ENCODE measurements around the gene DMRT2. TPM values are rescaled to one million over a fixed set of nuclear protein-coding genes. Genes with fewer than 3 reads are reported as not detected.

Gene DMRT2
- not detected in 2 replicates for total RNA-seq (2014; rRNA removed; shearing (Covaris generic))

DNA sequence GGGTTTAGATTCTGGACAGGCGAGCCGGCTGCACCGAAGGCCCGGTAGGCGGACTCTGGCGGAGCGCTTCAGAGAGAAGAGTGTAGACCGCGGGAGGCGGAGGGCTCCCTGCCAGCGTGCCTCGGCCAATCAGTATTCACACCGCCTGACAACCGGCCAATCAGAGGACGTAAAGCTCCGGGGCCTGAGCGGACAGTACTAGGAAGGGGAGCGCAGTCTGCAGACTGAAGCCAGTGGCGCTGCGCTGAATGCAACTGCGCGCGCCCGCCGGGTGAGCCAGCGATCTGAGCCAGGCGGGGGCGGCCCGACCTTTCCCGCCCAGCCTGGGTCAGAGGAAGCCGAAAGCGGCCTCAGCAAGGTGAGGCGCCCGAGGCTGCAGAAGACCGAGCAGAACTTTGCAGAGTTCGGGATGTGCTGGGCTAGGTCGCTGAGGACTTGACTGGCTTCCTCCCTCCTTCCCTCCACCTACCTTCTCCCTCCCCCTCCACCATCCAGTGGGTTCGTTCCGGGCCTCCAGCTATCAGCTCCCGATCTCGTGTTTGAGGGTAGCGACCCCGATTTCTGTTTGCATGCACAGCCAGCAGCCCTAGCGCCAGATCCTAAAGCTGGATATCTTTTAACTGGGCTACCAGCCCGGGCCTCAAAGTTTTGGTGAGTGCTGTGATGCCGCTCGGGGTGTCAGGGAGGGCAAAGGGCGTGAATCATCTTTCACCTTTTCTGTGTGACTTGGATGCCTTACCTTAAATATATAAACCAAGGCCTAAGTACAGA is at the start of gene DMRT2:
Gene DMRT2 (plus strand): TSS at position 233 of the 771 bp plus-strand sequence. CDS start 1,257 bp downstream, outside the sequence.
- Histone ChIP-seq H3K36me3 (no peaks in the 10 kb centered on the region), H3K27ac (no peak within 1 kb of the TSS), H3K4me1 (replicated peaks) (no peaks in the 10 kb centered on the region), H3K27me3 (replicated peaks) (no peaks in the 10 kb centered on the region), H3K9me3 (replicated peaks) (no peaks in the 10 kb centered on the region), H3K4me3 (no peak within 1 kb of the TSS)
- no peak for DNase-seq (ENCODE audit: low read depth in 1 of 2, low spot score in 2 of 2)

- Histone ChIP-seq H3K9me3 (replicated peaks) (no peaks in the 10 kb centered on the region), H3K4me3 (no peak overlapping the region), H3K27me3 (replicated peaks) (no peaks in the 10 kb centered on the region), H3K27ac (no peak overlapping the region), H3K4me1 (replicated peaks) (no peaks in the 10 kb centered on the region), H3K36me3 (no peaks in the 10 kb centered on the region)
- DNase-seq (ENCODE audit: low read depth in 1 of 2, low spot score in 2 of 2), result no peak
These were observed 48.3 kb upstream of the DMRT2 start for GRCh38 chr9:1001838-1002237.

DNA sequence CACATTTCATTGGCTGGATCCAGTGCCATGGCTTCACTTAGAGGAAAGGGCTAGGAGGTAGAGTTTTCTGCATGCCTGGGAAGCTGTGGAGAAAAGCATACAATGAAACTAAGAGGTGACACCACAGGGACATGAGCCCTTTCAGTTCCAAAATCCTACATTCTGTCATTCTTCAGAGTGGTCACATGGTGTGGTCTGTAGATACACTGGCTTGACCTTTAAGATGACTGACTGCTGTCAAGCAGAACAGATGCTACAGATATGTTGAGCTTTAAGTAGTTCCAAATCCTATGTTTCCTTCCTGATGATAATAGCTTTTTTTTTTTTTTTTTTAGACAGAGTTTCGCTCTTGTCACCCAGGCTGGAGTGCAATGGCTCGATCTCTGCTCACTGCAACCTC is 47.5 kb upstream of the DMRT2 start:
- H3K4me3 ChIP-seq, result no peak overlapping the region
- no peaks in the 10 kb centered on the region for H3K9me3 ChIP-seq (replicated peaks)
- H3K27ac ChIP-seq, result no peak overlapping the region
- H3K27me3 ChIP-seq (replicated peaks), result no peaks in the 10 kb centered on the region
- H3K4me1 ChIP-seq (replicated peaks), result no peaks in the 10 kb centered on the region
- DNase-seq (ENCODE audit: low read depth in 1 of 2, low spot score in 2 of 2), result no peak
- no peaks in the 10 kb centered on the region for H3K36me3 ChIP-seq

- Histone ChIP-seq H3K4me3 (no peak overlapping the region), H3K27me3 (replicated peaks) (no peaks in the 10 kb centered on the region), H3K4me1 (replicated peaks) (no peaks in the 10 kb centered on the region), H3K36me3 (no peaks in the 10 kb centered on the region), H3K9me3 (replicated peaks) (no peaks in the 10 kb centered on the region), H3K27ac (no peak overlapping the region)
- no peak for DNase-seq (ENCODE audit: low read depth in 1 of 2, low spot score in 2 of 2)
These were observed 45.0 kb upstream of the DMRT2 start for GRCh38 chr9:1005043-1005667.

GRCh38 chr9:1007312-1007711 is 42.8 kb upstream of the DMRT2 start:
- H3K27me3 ChIP-seq (replicated peaks), result no peaks in the 10 kb centered on the region
- H3K4me1 ChIP-seq (replicated peaks), result no peaks in the 10 kb centered on the region
- no peak overlapping the region for H3K4me3 ChIP-seq
- H3K9me3 ChIP-seq (replicated peaks), result no peaks in the 10 kb centered on the region
- no peaks in the 10 kb centered on the region for H3K36me3 ChIP-seq
- no peak for DNase-seq (ENCODE audit: low read depth in 1 of 2, low spot score in 2 of 2)
- no peak overlapping the region for H3K27ac ChIP-seq

- no peaks in the 10 kb centered on the region for H3K4me1 ChIP-seq (replicated peaks)
- H3K27me3 ChIP-seq (replicated peaks), result no peaks in the 10 kb centered on the region
- no peaks in the 10 kb centered on the region for H3K36me3 ChIP-seq
- no peak overlapping the region for H3K27ac ChIP-seq
- H3K4me3 ChIP-seq, result no peak overlapping the region
- DNase-seq (ENCODE audit: low read depth in 1 of 2, low spot score in 2 of 2), result no peak
- no peaks in the 10 kb centered on the region for H3K9me3 ChIP-seq (replicated peaks)
These were observed 41.9 kb upstream of the DMRT2 start for GRCh38 chr9:1008216-1008615.

GRCh38 chr9:1009101-1009707 is 41.0 kb upstream of the DMRT2 start:
- Histone ChIP-seq H3K4me3 (no peak overlapping the region), H3K27ac (no peak overlapping the region), H3K9me3 (replicated peaks) (no peaks in the 10 kb centered on the region), H3K36me3 (no peaks in the 10 kb centered on the region), H3K27me3 (replicated peaks) (no peaks in the 10 kb centered on the region), H3K4me1 (replicated peaks) (no peaks in the 10 kb centered on the region)
- peak; percentile 32 to 57 for DNase-seq (ENCODE audit: low read depth in 1 of 2, low spot score in 2 of 2)

DNA sequence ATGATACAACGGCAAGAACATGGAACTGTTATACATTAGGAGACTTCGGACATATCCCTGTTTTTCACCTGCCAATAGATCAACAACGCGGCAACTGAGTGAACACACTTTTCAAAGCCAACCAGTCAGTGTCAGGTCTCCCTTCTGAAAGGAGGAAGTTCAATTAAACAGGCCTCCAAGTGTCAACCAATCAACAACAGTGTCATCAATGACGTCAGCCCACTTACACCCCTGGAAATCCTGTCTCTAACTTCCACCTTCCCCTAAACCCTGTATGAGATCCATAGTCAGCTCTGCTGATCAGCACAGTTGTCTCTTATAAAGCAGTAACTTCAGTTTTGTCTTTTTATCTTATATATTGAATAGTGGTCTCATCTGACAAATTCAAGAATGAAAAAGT is 37.1 kb upstream of the DMRT2 start:
- H3K9me3 ChIP-seq (replicated peaks), result no peaks in the 10 kb centered on the region
- no peak for DNase-seq (ENCODE audit: low read depth in 1 of 2, low spot score in 2 of 2)
- H3K4me1 ChIP-seq (replicated peaks), result no peaks in the 10 kb centered on the region
- H3K4me3 ChIP-seq, result no peak overlapping the region
- no peak overlapping the region for H3K27ac ChIP-seq
- H3K36me3 ChIP-seq, result no peaks in the 10 kb centered on the region
- no peaks in the 10 kb centered on the region for H3K27me3 ChIP-seq (replicated peaks)

DNA sequence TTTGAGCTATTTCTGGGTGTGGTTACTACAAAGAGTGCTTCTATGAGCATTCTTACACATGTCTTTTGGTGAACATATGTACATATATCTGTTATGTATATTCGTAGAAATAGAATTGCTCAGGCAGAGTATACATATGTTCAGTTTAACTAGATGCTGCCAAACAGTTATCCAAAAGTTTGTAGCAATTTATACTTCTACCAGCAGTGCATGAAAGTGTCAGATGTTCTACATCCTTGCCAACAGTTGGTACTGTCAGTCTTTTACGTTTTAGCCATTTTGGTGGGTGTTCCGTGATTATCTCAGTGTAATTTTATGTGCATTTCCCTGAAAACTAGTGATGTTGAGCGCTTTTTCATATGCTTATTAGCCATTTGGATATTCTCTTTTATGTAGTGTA is 35.9 kb upstream of the DMRT2 start:
- no peak overlapping the region for H3K4me3 ChIP-seq
- no peaks in the 10 kb centered on the region for H3K36me3 ChIP-seq
- H3K27me3 ChIP-seq (replicated peaks), result no peaks in the 10 kb centered on the region
- no peaks in the 10 kb centered on the region for H3K9me3 ChIP-seq (replicated peaks)
- no peak for DNase-seq (ENCODE audit: low read depth in 1 of 2, low spot score in 2 of 2)
- H3K27ac ChIP-seq, result no peak overlapping the region
- no peaks in the 10 kb centered on the region for H3K4me1 ChIP-seq (replicated peaks)

DNA sequence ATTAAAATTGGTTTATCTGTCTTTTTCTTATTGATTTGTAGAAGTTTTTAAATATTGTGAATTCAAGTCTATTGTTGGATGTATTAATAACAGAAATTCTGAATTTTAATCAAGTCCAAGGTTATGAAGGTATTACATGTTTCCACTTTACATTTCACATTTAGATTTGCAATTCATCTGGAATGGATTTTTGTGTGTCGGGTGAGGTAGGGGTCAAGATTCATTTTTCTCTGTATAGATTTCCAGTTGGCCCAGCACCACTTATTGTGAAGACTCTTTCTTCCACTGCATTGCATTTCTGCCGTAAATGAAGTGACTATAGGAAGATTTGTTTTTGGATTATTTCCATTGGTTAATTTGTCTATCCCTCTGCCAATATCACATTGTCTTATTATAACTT is 35.5 kb upstream of the DMRT2 start:
- no peaks in the 10 kb centered on the region for H3K4me1 ChIP-seq (replicated peaks)
- no peaks in the 10 kb centered on the region for H3K36me3 ChIP-seq
- no peaks in the 10 kb centered on the region for H3K9me3 ChIP-seq (replicated peaks)
- no peaks in the 10 kb centered on the region for H3K27me3 ChIP-seq (replicated peaks)
- DNase-seq (ENCODE audit: low read depth in 1 of 2, low spot score in 2 of 2), result no peak
- H3K4me3 ChIP-seq, result no peak overlapping the region
- H3K27ac ChIP-seq, result no peak overlapping the region

GRCh38 chr9:1018121-1018520 is 32.0 kb upstream of the DMRT2 start:
- Histone ChIP-seq H3K36me3 (no peaks in the 10 kb centered on the region), H3K27ac (no peak overlapping the region), H3K4me1 (replicated peaks) (no peaks in the 10 kb centered on the region), H3K4me3 (no peak overlapping the region), H3K9me3 (replicated peaks) (no peaks in the 10 kb centered on the region), H3K27me3 (replicated peaks) (no peaks in the 10 kb centered on the region)
- DNase-seq (ENCODE audit: low read depth in 1 of 2, low spot score in 2 of 2), result no peak

DNA sequence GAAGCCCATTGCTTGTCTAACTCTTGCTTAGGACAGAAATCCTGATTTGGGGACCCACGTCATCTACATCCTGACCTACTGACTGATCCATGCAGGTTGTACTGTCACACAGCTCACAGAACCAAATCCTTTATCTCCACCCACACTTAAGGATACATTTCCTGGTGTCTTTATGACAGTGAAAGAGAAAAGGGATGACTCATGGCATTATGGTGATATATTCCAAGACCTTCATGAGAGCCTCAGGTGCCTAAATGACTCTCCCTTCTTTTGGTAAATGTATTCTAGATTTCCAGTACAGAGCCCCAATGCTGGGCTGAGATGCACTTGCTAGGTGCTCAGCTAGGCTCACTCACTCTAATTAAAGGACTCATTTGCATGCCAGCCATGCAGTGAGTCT is 26.0 kb upstream of the DMRT2 start:
- H3K27me3 ChIP-seq (replicated peaks), result no peaks in the 10 kb centered on the region
- no peaks in the 10 kb centered on the region for H3K36me3 ChIP-seq
- no peak for DNase-seq (ENCODE audit: low read depth in 1 of 2, low spot score in 2 of 2)
- no peak overlapping the region for H3K4me3 ChIP-seq
- H3K4me1 ChIP-seq (replicated peaks), result no peaks in the 10 kb centered on the region
- H3K9me3 ChIP-seq (replicated peaks), result no peaks in the 10 kb centered on the region
- H3K27ac ChIP-seq, result no peak overlapping the region

DNA sequence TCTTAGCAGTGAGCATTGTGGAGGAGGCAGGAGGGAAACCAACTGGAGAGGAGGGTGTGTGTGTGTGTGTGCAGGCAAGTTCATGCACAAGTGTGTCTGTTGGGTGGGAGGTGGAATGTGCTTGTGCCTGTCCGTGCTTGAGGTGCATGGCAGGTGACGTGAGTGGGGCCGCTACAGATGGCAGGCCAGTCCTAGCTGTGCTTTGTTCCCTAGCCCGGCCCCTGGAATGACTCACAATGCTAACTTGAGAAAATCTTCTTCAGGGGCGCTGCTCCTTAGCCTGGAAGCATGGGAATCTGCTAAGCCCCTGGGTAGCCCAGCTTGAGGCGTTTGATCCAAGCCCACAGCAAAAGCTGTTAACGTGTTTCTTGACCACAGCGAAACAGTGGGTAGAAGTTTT is 25.0 kb upstream of the DMRT2 start:
- Histone ChIP-seq H3K27me3 (replicated peaks) (no peaks in the 10 kb centered on the region), H3K36me3 (no peaks in the 10 kb centered on the region), H3K4me1 (replicated peaks) (no peaks in the 10 kb centered on the region), H3K9me3 (replicated peaks) (no peaks in the 10 kb centered on the region), H3K27ac (no peak overlapping the region), H3K4me3 (no peak overlapping the region)
- no peak for DNase-seq (ENCODE audit: low read depth in 1 of 2, low spot score in 2 of 2)

GRCh38 chr9:1026219-1026618 is 23.9 kb upstream of the DMRT2 start:
- Histone ChIP-seq H3K36me3 (no peaks in the 10 kb centered on the region), H3K9me3 (replicated peaks) (no peaks in the 10 kb centered on the region), H3K27me3 (replicated peaks) (no peaks in the 10 kb centered on the region), H3K4me1 (replicated peaks) (no peaks in the 10 kb centered on the region), H3K4me3 (no peak overlapping the region), H3K27ac (no peak overlapping the region)
- no peak for DNase-seq (ENCODE audit: low read depth in 1 of 2, low spot score in 2 of 2)
